Keratinocyte (primary cell): ENCODE measurements around the gene FEM1A. TPM values are rescaled to one million over a fixed set of nuclear protein-coding genes. Genes with fewer than 3 reads are reported as not detected.
"Not testable (repeated sequence)": the region's sequence is repeated elsewhere in the genome, so short reads cannot be mapped to it uniquely, and the experiment has no call there.

Source experiments
- DNase-seq: peaks from one replicate; pipeline ENCODE4 v3.0.0-alpha.2; 2011; ENCODE audit warnings: low read depth, missing footprints, low spot score
- FAIRE-seq: peaks from 2 replicates; lab custom pipeline; 2011; peaks lifted over from hg19 to GRCh38; lab: Jason Lieb, UNC
- H2AFZ ChIP-seq: 2 replicates; pipeline ENCODE4 v1.6.0; 2012; ENCODE audit warnings: low read length, control low read depth, inconsistent platforms; ENCODE audit not compliant: control insufficient read depth
- H3K27ac ChIP-seq: 2 replicates; pipeline ENCODE4 v1.5.1; 2011; ENCODE audit warnings: low read length; ENCODE audit not compliant: control insufficient read depth, insufficient read depth
- H3K27me3 ChIP-seq: 3 replicates; pipeline ENCODE4 v1.6.0; 2011; ENCODE audit warnings: low read length; ENCODE audit not compliant: control insufficient read depth, insufficient read depth; ENCODE audit errors: extremely low read depth
- H3K36me3 ChIP-seq, 2 experiments: 2 replicates in 1 of 2; 3 replicates in 1 of 2; pipeline ENCODE4 v1.5.1; 2011; ENCODE audit warnings: low read length in 2 of 2, mild to moderate bottlenecking in 1 of 2; ENCODE audit not compliant: control insufficient read depth in 2 of 2, insufficient read depth in 2 of 2; ENCODE audit errors: extremely low read depth in 1 of 2
- H3K4me1 ChIP-seq: 3 replicates; pipeline ENCODE4 v1.5.1; 2011; ENCODE audit warnings: low read length; ENCODE audit not compliant: control insufficient read depth, insufficient read depth; ENCODE audit errors: extremely low read depth
- H3K4me2 ChIP-seq: 3 replicates; pipeline ENCODE4 v1.6.0; 2011; ENCODE audit warnings: low read depth, low read length; ENCODE audit not compliant: control insufficient read depth, insufficient read depth; ENCODE audit errors: extremely low read depth
- H3K4me3 ChIP-seq, 3 experiments: fragments of 200-600 bp in 1 of 3; sonication (generic) in 1 of 3; 2 replicates in 2 of 3; 3 replicates in 1 of 3; pipeline ENCODE4 v1.5.1; 2011 to 2016; ENCODE audit warnings: low read length in 3 of 3, mild to moderate bottlenecking in 3 of 3, control low read depth in 2 of 3, inconsistent platforms in 1 of 3, low read depth in 1 of 3, mixed read lengths in 1 of 3, mixed run types in 1 of 3, moderate library complexity in 1 of 3; ENCODE audit not compliant: control insufficient read depth in 2 of 3, insufficient read depth in 2 of 3; ENCODE audit errors: extremely low read depth in 1 of 3
- H3K79me2 ChIP-seq: 2 replicates; pipeline ENCODE4 v1.6.0; 2012; ENCODE audit warnings: low read length; ENCODE audit not compliant: control insufficient read depth, insufficient read depth
- H3K9ac ChIP-seq: 3 replicates; pipeline ENCODE4 v1.6.0; 2011; ENCODE audit warnings: low read length; ENCODE audit not compliant: control insufficient read depth, insufficient read depth; ENCODE audit errors: extremely low read depth
- H3K9me1 ChIP-seq: 3 replicates; pipeline ENCODE4 v1.6.0; 2011; ENCODE audit warnings: low read length; ENCODE audit not compliant: control insufficient read depth, insufficient read depth; ENCODE audit errors: extremely low read depth
- H3K9me3 ChIP-seq: 2 replicates; pipeline ENCODE4 v1.5.1; 2012; ENCODE audit warnings: low read depth, low read length; ENCODE audit not compliant: control insufficient read depth
- H4K20me1 ChIP-seq: 3 replicates; pipeline ENCODE4 v1.6.0; 2011; ENCODE audit warnings: low read length; ENCODE audit not compliant: control insufficient read depth, insufficient read depth; ENCODE audit errors: extremely low read depth
- CTCF ChIP-seq, 3 experiments: IDR thresholded peaks in 1 of 3; conservative IDR thresholded peaks in 1 of 3; optimal IDR thresholded peaks in 1 of 3; 2 replicates in 2 of 3; 3 replicates in 1 of 3; pipeline versions ENCODE3 to v1.5.1; 2011; ENCODE audit warnings: low read length in 3 of 3, mild to moderate bottlenecking in 3 of 3, moderate library complexity in 2 of 3, control low read depth in 1 of 3, inconsistent platforms in 1 of 3; ENCODE audit not compliant: insufficient read depth in 2 of 3; ENCODE audit errors: extremely low read depth in 1 of 3
- EZH2 ChIP-seq: IDR thresholded peaks from one replicate; pipeline ENCODE4 v1.6.1; 2012; ENCODE audit warnings: inconsistent platforms, mild to moderate bottlenecking, low read length, moderate library complexity
- dilution Hi-C: fragments of 300-500 bp; cut with MboI; formaldehyde crosslinking; loops from one replicate; pipeline ENCODE4 v1.7.0; 2020; ENCODE audit warnings: low sequenced_read_pairs; ENCODE audit not compliant: extremely low pct_ligation_motif_present
- polyA plus RNA-seq, 5 experiments: library from polyadenylated mRNA; depleted of rRNA in 3 of 5; stranded (reverse) in 3 of 5; stranded (forward) in 1 of 5; unstranded in 1 of 5; fragments of >200 nt; gene quantifications; 1 replicate in 1 of 5; 2 replicates in 3 of 5; 3 replicates in 1 of 5; pipeline versions ENCODE4 v1.2.1 to v1.2.3, GENCODE V29; 2011 to 2012; ENCODE audit warnings: missing spikeins in 2 of 5, low read depth in 1 of 5, low replicate concordance in 1 of 5

The FEM1A gene
- polyA plus RNA-seq, 1 donor (not counting 4 experiments of a cell fraction or from before 2014, with no cell fraction given) = 3.5 TPM

GRCh38 chr19:4776436-4777211 lies 14.9 kb upstream of the FEM1A start:
- FAIRE-seq (no peak), DNase-seq (no peak)
- no peaks in the 10 kb centered on the region for H3K36me3 ChIP-seq
- dilution Hi-C loops = no loop called here
- H3K79me2 ChIP-seq = no peaks in the 10 kb centered on the region
- H3K9ac ChIP-seq = no peak overlapping the region
- H4K20me1 ChIP-seq = no peaks in the 10 kb centered on the region
- TF ChIP-seq EZH2 (no peak), CTCF (optimal IDR thresholded peaks at IDR 0.05 in 1 of 3, IDR thresholded peaks at IDR 0.05 in 1 of 3, conservative IDR thresholded peaks at IDR 0.05 in 1 of 3; ENCODE audit: extremely low read depth in 1 of 3, insufficient read depth in 2 of 3, low read length in 3 of 3) (no peak)
- H3K9me3 ChIP-seq = no peaks in the 10 kb centered on the region
- no peak overlapping the region for H2AFZ ChIP-seq
- H3K9me1 ChIP-seq = no peaks in the 10 kb centered on the region
- H3K27me3 ChIP-seq = no peaks in the 10 kb centered on the region
- H3K4me3 ChIP-seq = no peak overlapping the region
- no peak overlapping the region for H3K4me2 ChIP-seq
- no peak overlapping the region for H3K27ac ChIP-seq
- H3K4me1 ChIP-seq = no peaks in the 10 kb centered on the region

GRCh38 chr19:4778124-4778523 lies 13.4 kb upstream of the FEM1A start:
- not testable (repeated sequence) for H3K9ac ChIP-seq

More at GRCh38 chr19:4778124-4778523, 13.4 kb upstream of the FEM1A start:
- H3K9me3 ChIP-seq, H3K9me1 ChIP-seq, H3K4me2 ChIP-seq, H3K79me2 ChIP-seq, H3K27me3 ChIP-seq, H3K4me1 ChIP-seq, H3K36me3 ChIP-seq, H4K20me1 ChIP-seq, H3K27ac ChIP-seq, H2AFZ ChIP-seq, DNase-seq, dilution Hi-C loops, H3K4me3 ChIP-seq, FAIRE-seq: not testable (repeated sequence)
